MM.1S (cell line): ENCODE results near the gene SRGAP3.
A peak's percentile ranks its signal among the peaks of the same experiment; 100 is the strongest.

Experiments
- DNase-seq: peaks from one replicate; pipeline ENCODE4 v3.0.0-alpha.2; 2015
- H2AFZ ChIP-seq: fragments of 300-600 bp; sonication (generic); 2 replicates; pipeline ENCODE4 v1.6.0; 2016; ENCODE audit warnings: antibody characterized with exemption, low read length
- H3F3A ChIP-seq: fragments of 300-600 bp; sonication (generic); 2 replicates; pipeline ENCODE4 v1.6.1; 2016; ENCODE audit warnings: mild to moderate bottlenecking, antibody characterized with exemption, low read length, moderate library complexity, mixed read lengths; ENCODE audit not compliant: insufficient read depth
- H3K27ac ChIP-seq: fragments of 300-600 bp; sonication (generic); 2 replicates; pipeline ENCODE4 v1.5.1; 2016; ENCODE audit warnings: mild to moderate bottlenecking, low read length
- H3K27me3 ChIP-seq: fragments of 300-600 bp; sonication (generic); replicated peaks from 2 replicates; pipeline ENCODE4 v1.6.0; 2016; ENCODE audit warnings: low read length; ENCODE audit not compliant: insufficient read depth
- H3K36me3 ChIP-seq: fragments of 300-600 bp; sonication (generic); replicated peaks from 2 replicates; pipeline ENCODE4 v1.6.1; 2016; ENCODE audit warnings: mild to moderate bottlenecking, low read length, mixed read lengths; ENCODE audit not compliant: insufficient read depth
- H3K4me1 ChIP-seq: fragments of 300-600 bp; sonication (generic); 2 replicates; pipeline ENCODE4 v1.6.1; 2016; ENCODE audit warnings: low read length, mixed read lengths
- H3K4me2 ChIP-seq: fragments of 300-600 bp; sonication (generic); 2 replicates; pipeline ENCODE4 v1.6.0; 2016; ENCODE audit warnings: low read depth, low read length
- H3K4me3 ChIP-seq: fragments of 300-600 bp; sonication (generic); 2 replicates; pipeline ENCODE4 v1.5.1; 2016; ENCODE audit warnings: low read length, mixed read lengths
- H3K79me2 ChIP-seq: fragments of 300-600 bp; sonication (generic); 2 replicates; pipeline ENCODE4 v1.6.1; 2016; ENCODE audit warnings: mixed run types, low read length, mixed read lengths
- H3K9ac ChIP-seq: fragments of 300-600 bp; sonication (generic); 2 replicates; pipeline ENCODE4 v1.6.1; 2016; ENCODE audit warnings: low read length, mixed read lengths
- H3K9me2 ChIP-seq: fragments of 300-600 bp; sonication (generic); replicated peaks from 2 replicates; pipeline ENCODE4 v1.6.1; 2016; ENCODE audit warnings: mild to moderate bottlenecking, low read length, mixed read lengths; ENCODE audit not compliant: insufficient read depth
- H3K9me3 ChIP-seq: fragments of 300-600 bp; sonication (generic); replicated peaks from 2 replicates; pipeline ENCODE4 v1.6.1; 2016; ENCODE audit warnings: mild to moderate bottlenecking, low read length, mixed read lengths; ENCODE audit not compliant: insufficient read depth
- H4K20me1 ChIP-seq: fragments of 300-600 bp; sonication (generic); 2 replicates; pipeline ENCODE4 v1.6.1; 2016; ENCODE audit warnings: mild to moderate bottlenecking, low read length, moderate library complexity, mixed read lengths; ENCODE audit not compliant: insufficient read depth
- CTCF ChIP-seq: fragments of 300-600 bp; sonication (generic); IDR thresholded peaks from 2 replicates; pipeline ENCODE4 v1.5.1; 2016; ENCODE audit warnings: antibody characterized with exemption, low read length, mixed read lengths
- EZH2 ChIP-seq: fragments of 300-600 bp; sonication (generic); optimal IDR thresholded peaks from 2 replicates; pipeline ENCODE3; 2017; ENCODE audit warnings: low read depth, mild to moderate bottlenecking, antibody characterized with exemption, low read length, mixed read lengths
- EZH2phosphoT487 ChIP-seq: fragments of 300-600 bp; sonication (generic); IDR thresholded peaks from 2 replicates; pipeline ENCODE4 v1.6.1; 2018; ENCODE audit warnings: antibody characterized with exemption, low read length

SRGAP3 gene

GRCh38 chr3:8942115-8942514 is 307.3 kb downstream of the SRGAP3 start:
- H2AFZ ChIP-seq, result no peak overlapping the region
- TF ChIP-seq CTCF, result no peak
- no peak for TF ChIP-seq EZH2
- TF ChIP-seq EZH2phosphoT487, result no peak
- H3K9ac ChIP-seq, result no peak overlapping the region
- no peaks in the 10 kb centered on the region for H4K20me1 ChIP-seq
- peaks cover 11% of the 10 kb centered on the region; the same call in 1 of the 2 replicates for H3K36me3 ChIP-seq
- no peaks in the 10 kb centered on the region for H3K9me3 ChIP-seq
- H3F3A ChIP-seq, result no peaks in the 10 kb centered on the region
- no peaks in the 10 kb centered on the region for H3K9me2 ChIP-seq
- H3K4me2 ChIP-seq, result no peak overlapping the region
- no peak for DNase-seq
- H3K79me2 ChIP-seq, result peaks cover 5% of the 10 kb centered on the region; the same call in 1 of the 2 replicates
- H3K4me1 ChIP-seq, result no peaks in the 10 kb centered on the region
- no peak overlapping the region for H3K4me3 ChIP-seq
- no peaks in the 10 kb centered on the region for H3K27me3 ChIP-seq
- H3K27ac ChIP-seq, result no peak overlapping the region

GRCh38 chr3:8938021-8938420 is 311.4 kb downstream of the SRGAP3 start:
- peaks cover 9% of the 10 kb centered on the region; the same call in 1 of the 2 replicates for H3K36me3 ChIP-seq
- no peaks in the 10 kb centered on the region for H3K9me3 ChIP-seq
- no peak overlapping the region for H3K4me2 ChIP-seq
- H3K9me2 ChIP-seq, result no peaks in the 10 kb centered on the region
- H3F3A ChIP-seq, result no peaks in the 10 kb centered on the region
- H3K4me1 ChIP-seq, result no peaks in the 10 kb centered on the region
- no peak for DNase-seq
- H2AFZ ChIP-seq, result no peak overlapping the region
- no peak overlapping the region for H3K9ac ChIP-seq
- H4K20me1 ChIP-seq, result no peaks in the 10 kb centered on the region
- H3K27me3 ChIP-seq, result no peaks in the 10 kb centered on the region
- no peak overlapping the region for H3K27ac ChIP-seq
- no peak overlapping the region for H3K4me3 ChIP-seq
- no peaks in the 10 kb centered on the region for H3K79me2 ChIP-seq
- TF ChIP-seq EZH2, result no peak
- TF ChIP-seq CTCF, result peak; percentile 34
- no peak for TF ChIP-seq EZH2phosphoT487

GRCh38 chr3:8937064-8938020 is 312.1 kb downstream of the SRGAP3 start:
- Histone ChIP-seq H3K4me2 (no peak overlapping the region), H3K79me2 (no peaks in the 10 kb centered on the region), H3K36me3 (peaks cover 9% of the 10 kb centered on the region; the same call in 1 of the 2 replicates), H2AFZ (no peak overlapping the region), H3K27me3 (no peaks in the 10 kb centered on the region), H3K9me3 (no peaks in the 10 kb centered on the region), H3K4me3 (no peak overlapping the region), H3K9me2 (no peaks in the 10 kb centered on the region), H3K27ac (no peak overlapping the region), H3F3A (no peaks in the 10 kb centered on the region), H3K4me1 (no peaks in the 10 kb centered on the region), H4K20me1 (no peaks in the 10 kb centered on the region), H3K9ac (no peak overlapping the region)
- DNase-seq, result no peak
- TF ChIP-seq CTCF, result no peak
- no peak for TF ChIP-seq EZH2phosphoT487
- no peak for TF ChIP-seq EZH2
